Gastroesophageal sphincter (tissue), 3 donors: ENCODE results near the gene TBKBP1.

Experiments used
- EP300 ChIP-seq: sonication (generic); formaldehyde crosslinking; IDR thresholded peaks from one replicate; pipeline ENCODE4 v1.6.1; 2017; ENCODE audit warnings: antibody characterized with exemption, mild to moderate bottlenecking
- TF ChIP-seq, protein P1 (sequence below), 4 experiments: fragments of 200-600 bp in 2 of 4; fragments of 450-650 bp in 2 of 4; sonication (generic) in 1 of 4; IDR thresholded peaks; one replicate each; pipeline ENCODE4 v1.5.1; 2017 to 2019; ENCODE audit warnings: antibody characterized with exemption in 4 of 4, mild to moderate bottlenecking in 2 of 4, moderate library complexity in 2 of 4

DNA sequence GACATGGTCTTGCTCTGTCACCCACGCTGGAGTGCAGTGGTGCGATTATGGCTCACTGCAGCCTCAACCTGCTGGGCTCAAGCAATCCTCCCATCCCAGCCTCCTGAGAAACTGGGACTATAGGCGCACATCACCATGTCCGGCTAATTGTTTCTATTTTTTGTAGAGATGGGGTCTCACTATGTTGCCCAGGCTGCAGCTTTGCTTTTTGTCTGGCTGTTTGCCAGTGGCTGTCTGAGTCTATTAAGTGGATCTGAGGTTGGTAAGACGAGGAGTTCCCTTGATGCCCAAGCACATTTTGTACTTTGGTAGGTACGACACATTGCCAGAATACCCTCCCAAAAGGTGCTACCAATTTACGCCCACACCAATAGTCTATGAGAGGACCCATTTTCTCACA is 44.2 kb downstream of the TBKBP1 start:
- no peak for TF ChIP-seq EP300
- TF ChIP-seq, protein P1, sequence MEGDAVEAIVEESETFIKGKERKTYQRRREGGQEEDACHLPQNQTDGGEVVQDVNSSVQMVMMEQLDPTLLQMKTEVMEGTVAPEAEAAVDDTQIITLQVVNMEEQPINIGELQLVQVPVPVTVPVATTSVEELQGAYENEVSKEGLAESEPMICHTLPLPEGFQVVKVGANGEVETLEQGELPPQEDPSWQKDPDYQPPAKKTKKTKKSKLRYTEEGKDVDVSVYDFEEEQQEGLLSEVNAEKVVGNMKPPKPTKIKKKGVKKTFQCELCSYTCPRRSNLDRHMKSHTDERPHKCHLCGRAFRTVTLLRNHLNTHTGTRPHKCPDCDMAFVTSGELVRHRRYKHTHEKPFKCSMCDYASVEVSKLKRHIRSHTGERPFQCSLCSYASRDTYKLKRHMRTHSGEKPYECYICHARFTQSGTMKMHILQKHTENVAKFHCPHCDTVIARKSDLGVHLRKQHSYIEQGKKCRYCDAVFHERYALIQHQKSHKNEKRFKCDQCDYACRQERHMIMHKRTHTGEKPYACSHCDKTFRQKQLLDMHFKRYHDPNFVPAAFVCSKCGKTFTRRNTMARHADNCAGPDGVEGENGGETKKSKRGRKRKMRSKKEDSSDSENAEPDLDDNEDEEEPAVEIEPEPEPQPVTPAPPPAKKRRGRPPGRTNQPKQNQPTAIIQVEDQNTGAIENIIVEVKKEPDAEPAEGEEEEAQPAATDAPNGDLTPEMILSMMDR (IDR thresholded peaks at IDR 0.05) = no peak
